HepG2 (cell line): ENCODE data around the gene PELI2. TPM values are rescaled to one million over a fixed set of nuclear protein-coding genes. Genes with fewer than 3 reads are reported as not detected.

Experiments
- ATAC-seq: fragments of 200-7000 bp; cut with Tn5 transposase; 3 replicates; pipeline ENCODE4 v1.9.1; 2020; ENCODE audit warnings: mild to moderate bottlenecking, moderate library complexity
- BruUV-seq: library from RNA; stranded (reverse); fragments of 400-500 nt; replicated peaks from 2 replicates; lab custom pipeline; 2021; lab: Mats Ljungman, UMichigan
- CTCF ChIA-PET: fragments of 300-600 bp; formaldehyde crosslinking; extraction: SDS; loops from one replicate; lab custom pipeline; 2021; ENCODE audit warnings: low total read pairs, inconsistent platforms, low intra/inter-chr PET ratio; lab: Yijun Ruan, JAX
- POLR2A ChIA-PET: fragments of 350-600 bp; sonication (Branson Sonifier 250); formaldehyde crosslinking; loops from one replicate; lab custom pipeline; 2020; ENCODE audit warnings: antibody characterized with exemption, inconsistent platforms; lab: Yijun Ruan, JAX
- DNase-seq: peaks from one replicate; pipeline ENCODE4 v3.0.0-alpha.2; 2015; ENCODE audit warnings: low spot score
- FAIRE-seq: peaks from 3 replicates; lab custom pipeline; 2011; peaks lifted over from hg19 to GRCh38; lab: Jason Lieb, UNC
- H2AFZ ChIP-seq: one replicate; pipeline ENCODE4 v1.6.1; 2011; ENCODE audit warnings: low read length, inconsistent platforms
- H3K27ac ChIP-seq: fragments of 300-600 bp; 3 replicates; pipeline ENCODE4 v1.8.0; 2011; ENCODE audit warnings: mixed run types, mild to moderate bottlenecking, mixed read lengths, low read length, inconsistent platforms; ENCODE audit not compliant: insufficient read depth; ENCODE audit errors: extremely low read length
- H3K27me3 ChIP-seq, 2 experiments: fragments of 200-600 bp in 1 of 2; 2 replicates in 1 of 2; 3 replicates in 1 of 2; pipeline versions ENCODE4 v1.6.0 to v1.8.0; 2011; ENCODE audit warnings: low read length in 2 of 2, mild to moderate bottlenecking in 2 of 2, moderate library complexity in 2 of 2, inconsistent platforms in 1 of 2; ENCODE audit not compliant: insufficient read depth in 2 of 2, control insufficient read depth in 1 of 2
- H3K36me3 ChIP-seq, 2 experiments: fragments of 200-600 bp in 1 of 2; replicated peaks in 1 of 2; 2 replicates in 1 of 2; 3 replicates in 1 of 2; pipeline versions ENCODE4 v1.5.1 to v1.8.0; 2011; ENCODE audit warnings: low read length in 2 of 2, inconsistent platforms in 1 of 2; ENCODE audit not compliant: insufficient read depth in 2 of 2, control insufficient read depth in 1 of 2
- H3K4me1 ChIP-seq: 2 replicates; pipeline ENCODE4 v1.5.1; 2012; ENCODE audit warnings: low read length, inconsistent platforms; ENCODE audit not compliant: insufficient read depth
- H3K4me2 ChIP-seq: 2 replicates; pipeline ENCODE4 v1.6.0; 2011; ENCODE audit warnings: low read depth, low read length, inconsistent platforms
- H3K4me3 ChIP-seq, 3 experiments: fragments of 200-600 bp in 1 of 3; sonication (generic), shearing (Covaris generic) in 1 of 3; replicated peaks in 1 of 3; 2 replicates each; pipeline ENCODE4 v1.5.1; 2011 to 2016; ENCODE audit warnings: low read length in 3 of 3, inconsistent platforms in 2 of 3, low read depth in 2 of 3, mild to moderate bottlenecking in 2 of 3, control low read depth in 1 of 3, mixed read lengths in 1 of 3; ENCODE audit not compliant: insufficient read depth in 1 of 3
- H3K79me2 ChIP-seq: one replicate; pipeline ENCODE4 v1.6.1; 2011; ENCODE audit warnings: low read length, inconsistent platforms; ENCODE audit not compliant: insufficient read depth
- H3K9ac ChIP-seq: 2 replicates; pipeline ENCODE4 v1.6.0; 2011; ENCODE audit warnings: mild to moderate bottlenecking, low read depth, low read length, inconsistent platforms; ENCODE audit not compliant: insufficient read depth
- H3K9me3 ChIP-seq: 2 replicates; pipeline ENCODE4 v1.5.1; 2012; ENCODE audit warnings: mild to moderate bottlenecking, low read length
- H4K20me1 ChIP-seq: 2 replicates; pipeline ENCODE4 v1.6.0; 2011; ENCODE audit warnings: inconsistent platforms, mild to moderate bottlenecking, low read length, moderate library complexity; ENCODE audit not compliant: insufficient read depth
- HMGA1 ChIP-seq: sonication (generic); formaldehyde crosslinking; conservative IDR thresholded peaks from 2 replicates; pipeline ENCODE4 v1.4.0; 2020; ENCODE audit warnings: missing genetic modification reagents
- ZNF484 ChIP-seq: sonication (generic); formaldehyde crosslinking; IDR thresholded peaks from 2 replicates; pipeline ENCODE4 v1.5.1; 2020; ENCODE audit warnings: mild to moderate bottlenecking, low read depth, missing genetic modification reagents, borderline replicate concordance
- ZNF746 ChIP-seq: sonication (generic); formaldehyde crosslinking; IDR thresholded peaks from 2 replicates; pipeline ENCODE4 v1.8.0; 2022; ENCODE audit warnings: mild to moderate bottlenecking, missing genetic modification reagents
- WGBS: methylation state at CpG from one replicate; pipeline ENCODE4 v1.1.6; 2017; ENCODE audit warnings: low lambda C conversion rate; 5-methylcytosine and 5-hydroxymethylcytosine counted together
- in situ Hi-C: cut with HindIII; loops from 2 replicates; pipeline ENCODE4 v1.10.0; 2017; ENCODE audit warnings: low pct_unique_long_range_greater_than_20kb; ENCODE audit not compliant: extremely low pct_ligation_motif_present
- intact Hi-C: fragments of 100-400 bp; cut with micrococcal nuclease; formaldehyde crosslinking; loops from one replicate; pipeline ENCODE4 v1.10.0; 2022; ENCODE audit not compliant: unreplicated experiment
- polyA plus RNA-seq, 8 experiments: library from polyadenylated mRNA; depleted of rRNA in 3 of 8; stranded (reverse) in 7 of 8; unstranded in 1 of 8; fragments of >200 nt; fragmentation: Illumina TruSeq in 4 of 8; extraction: Trizol in 4 of 8; gene quantifications; 2 replicates each; pipeline versions ENCODE4 v1.2.1 to v1.2.3, GENCODE V29; 2011 to 2016; ENCODE audit warnings: low read depth in 4 of 8, missing spikeins in 1 of 8, mixed read lengths in 1 of 8; ENCODE audit not compliant: insufficient read depth in 1 of 8
- total RNA-seq, 5 experiments: library from RNA; depleted of rRNA; stranded (reverse); fragments of >200 nt; fragmentation: Illumina TruSeq; extraction: Trizol; gene quantifications; 2 replicates each; pipeline ENCODE4 v1.2.3, GENCODE V29; 2016; ENCODE audit warnings: low read depth in 1 of 5
- TF ChIP-seq, protein P1 (sequence below): sonication (generic); formaldehyde crosslinking; IDR thresholded peaks from 2 replicates; pipeline ENCODE4 v1.5.0; 2020; ENCODE audit warnings: mild to moderate bottlenecking, missing genetic modification reagents
- TF ChIP-seq, protein P2 (sequence below): sonication (generic); formaldehyde crosslinking; IDR thresholded peaks from 2 replicates; pipeline ENCODE4 v1.5.0; 2020; ENCODE audit warnings: mild to moderate bottlenecking, missing genetic modification reagents
- TF ChIP-seq, protein P3 (sequence below): sonication (generic); formaldehyde crosslinking; IDR thresholded peaks from 2 replicates; pipeline ENCODE4 v1.8.1; 2022; ENCODE audit warnings: mild to moderate bottlenecking, missing genetic modification reagents

The PELI2 gene
- total and polyA plus RNA-seq, 2 of the 13 experiments (the other 11 are each of a cell fraction or from before 2014, with no cell fraction given) = 0.07 TPM; not detected in 1

DNA sequence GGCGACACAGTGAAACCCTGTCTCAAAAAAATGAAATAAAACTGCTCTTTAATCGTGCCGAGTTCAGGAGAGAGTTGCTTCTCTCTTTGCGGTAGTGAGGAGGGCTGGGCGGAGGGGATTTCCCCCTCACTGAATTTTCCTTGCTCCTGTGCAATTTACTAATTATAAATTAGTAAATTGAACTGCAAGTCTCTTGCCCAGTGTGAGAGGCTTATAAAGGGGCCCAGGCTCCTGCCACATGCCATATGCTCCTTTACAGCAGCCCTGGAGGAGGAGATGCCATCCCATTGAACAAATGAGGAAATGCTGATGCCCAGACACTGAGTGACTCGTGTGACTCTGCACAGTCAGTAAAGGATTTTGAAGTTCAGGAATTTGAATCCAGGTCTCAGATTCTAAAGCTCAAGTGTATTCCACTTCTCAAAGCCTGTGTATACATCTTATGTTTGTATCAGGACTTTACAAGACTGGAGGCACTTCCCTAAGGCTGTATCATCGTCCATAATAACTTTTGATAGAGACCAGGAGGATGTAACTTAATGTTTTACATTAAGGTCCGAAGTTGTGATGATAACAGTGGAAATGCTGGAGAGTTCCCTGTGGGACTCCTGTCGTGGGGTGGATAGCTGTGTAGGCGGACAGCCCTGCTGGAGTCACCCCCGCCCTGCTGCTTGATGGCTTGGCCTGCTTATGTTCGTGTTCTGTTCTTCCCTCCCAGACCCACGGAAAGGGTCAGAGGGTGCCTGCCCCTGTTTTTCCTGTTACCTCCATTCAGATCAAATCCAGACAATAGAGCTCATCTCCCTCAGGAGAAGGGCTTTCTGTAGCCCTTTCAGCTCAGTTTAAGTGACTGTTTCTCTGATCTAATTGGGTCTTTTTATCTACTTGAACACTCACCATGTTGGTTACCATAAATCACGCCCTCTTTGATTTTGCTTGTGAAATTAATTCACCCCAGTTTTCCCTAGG, 13.9 kb downstream of the PELI2 start:
- Histone ChIP-seq H4K20me1 (no peaks in the 10 kb centered on the region), H3K9ac (no peak overlapping the region), H3K36me3 (no peaks in the 10 kb centered on the region), H3K4me3 (no peak overlapping the region), H3K27me3 (no peaks in the 10 kb centered on the region; a peak in 2 of 5 replicates), H3K4me1 (no peaks in the 10 kb centered on the region), H3K9me3 (no peaks in the 10 kb centered on the region), H2AFZ (no peak overlapping the region), H3K4me2 (no peak overlapping the region), H3K79me2 (no peaks in the 10 kb centered on the region), H3K27ac (no peak overlapping the region)
- no peak for DNase-seq
- no TSS peak for BruUV-seq
- no peak for ATAC-seq
- intact Hi-C loops = no loop called here
- in situ Hi-C loops = no loop called here
- FAIRE-seq = no peak
- 23% methylated on average over 13 of the region's 14 CpGs for WGBS
- no peak for TF ChIP-seq HMGA1
- CTCF ChIA-PET = no interaction called here
- POLR2A ChIA-PET = no interaction called here

DNA sequence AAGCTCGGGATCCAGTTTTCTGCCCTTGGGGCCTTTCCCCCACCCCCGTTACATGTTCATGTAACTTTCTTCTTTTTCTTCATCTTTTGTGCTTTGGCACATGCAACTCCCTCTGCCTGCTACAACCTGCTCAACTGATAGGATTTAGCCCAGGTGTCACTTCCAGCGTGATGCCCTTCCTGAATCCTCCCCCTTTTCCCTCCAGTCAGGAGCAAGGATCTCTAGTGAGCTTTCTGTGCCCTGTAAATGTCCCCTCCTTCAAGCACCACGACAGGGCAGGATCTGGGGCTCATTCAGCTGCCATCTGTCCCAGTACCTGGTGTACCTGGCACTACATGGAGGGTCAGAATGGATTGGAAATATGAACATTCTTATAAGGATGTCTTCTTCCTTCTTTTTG, 15.3 kb downstream of the PELI2 start:
- 2% methylated on average over 3 of the region's 4 CpGs for WGBS
- no TSS peak for BruUV-seq
- no peaks in the 10 kb centered on the region for H3K36me3 ChIP-seq
- H3K27me3 ChIP-seq = peaks cover 0 to 6% of the 10 kb centered on the region in 2 experiments; a peak in 3 of 5 replicates
- no peaks in the 10 kb centered on the region for H3K79me2 ChIP-seq
- no peak for ATAC-seq
- no peaks in the 10 kb centered on the region for H3K4me1 ChIP-seq
- ChIA-PET POLR2A (no interaction called here), CTCF (no interaction called here)
- H3K4me3 ChIP-seq = no peak overlapping the region
- H2AFZ ChIP-seq = no peak overlapping the region
- no peak overlapping the region for H3K9ac ChIP-seq
- H3K27ac ChIP-seq = no peak overlapping the region
- no peak overlapping the region for H3K4me2 ChIP-seq
- no peak for FAIRE-seq
- no peaks in the 10 kb centered on the region for H4K20me1 ChIP-seq
- no peak for DNase-seq
- no peaks in the 10 kb centered on the region for H3K9me3 ChIP-seq
- intact Hi-C loops = no loop called here
- in situ Hi-C loops = no loop called here
- no peak for TF ChIP-seq ZNF746
- TF ChIP-seq, protein P1, sequence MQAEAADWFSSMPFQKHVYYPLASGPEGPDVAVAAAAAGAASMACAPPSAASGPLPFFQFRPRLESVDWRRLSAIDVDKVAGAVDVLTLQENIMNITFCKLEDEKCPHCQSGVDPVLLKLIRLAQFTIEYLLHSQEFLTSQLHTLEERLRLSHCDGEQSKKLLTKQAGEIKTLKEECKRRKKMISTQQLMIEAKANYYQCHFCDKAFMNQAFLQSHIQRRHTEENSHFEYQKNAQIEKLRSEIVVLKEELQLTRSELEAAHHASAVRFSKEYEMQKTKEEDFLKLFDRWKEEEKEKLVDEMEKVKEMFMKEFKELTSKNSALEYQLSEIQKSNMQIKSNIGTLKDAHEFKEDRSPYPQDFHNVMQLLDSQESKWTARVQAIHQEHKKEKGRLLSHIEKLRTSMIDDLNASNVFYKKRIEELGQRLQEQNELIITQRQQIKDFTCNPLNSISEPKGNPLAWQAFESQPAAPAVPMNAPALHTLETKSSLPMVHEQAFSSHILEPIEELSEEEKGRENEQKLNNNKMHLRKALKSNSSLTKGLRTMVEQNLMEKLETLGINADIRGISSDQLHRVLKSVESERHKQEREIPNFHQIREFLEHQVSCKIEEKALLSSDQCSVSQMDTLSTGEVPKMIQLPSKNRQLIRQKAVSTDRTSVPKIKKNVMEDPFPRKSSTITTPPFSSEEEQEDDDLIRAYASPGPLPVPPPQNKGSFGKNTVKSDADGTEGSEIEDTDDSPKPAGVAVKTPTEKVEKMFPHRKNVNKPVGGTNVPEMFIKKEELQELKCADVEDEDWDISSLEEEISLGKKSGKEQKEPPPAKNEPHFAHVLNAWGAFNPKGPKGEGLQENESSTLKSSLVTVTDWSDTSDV (CRISPR knock-in tag) = no peak
- TF ChIP-seq, protein P2, sequence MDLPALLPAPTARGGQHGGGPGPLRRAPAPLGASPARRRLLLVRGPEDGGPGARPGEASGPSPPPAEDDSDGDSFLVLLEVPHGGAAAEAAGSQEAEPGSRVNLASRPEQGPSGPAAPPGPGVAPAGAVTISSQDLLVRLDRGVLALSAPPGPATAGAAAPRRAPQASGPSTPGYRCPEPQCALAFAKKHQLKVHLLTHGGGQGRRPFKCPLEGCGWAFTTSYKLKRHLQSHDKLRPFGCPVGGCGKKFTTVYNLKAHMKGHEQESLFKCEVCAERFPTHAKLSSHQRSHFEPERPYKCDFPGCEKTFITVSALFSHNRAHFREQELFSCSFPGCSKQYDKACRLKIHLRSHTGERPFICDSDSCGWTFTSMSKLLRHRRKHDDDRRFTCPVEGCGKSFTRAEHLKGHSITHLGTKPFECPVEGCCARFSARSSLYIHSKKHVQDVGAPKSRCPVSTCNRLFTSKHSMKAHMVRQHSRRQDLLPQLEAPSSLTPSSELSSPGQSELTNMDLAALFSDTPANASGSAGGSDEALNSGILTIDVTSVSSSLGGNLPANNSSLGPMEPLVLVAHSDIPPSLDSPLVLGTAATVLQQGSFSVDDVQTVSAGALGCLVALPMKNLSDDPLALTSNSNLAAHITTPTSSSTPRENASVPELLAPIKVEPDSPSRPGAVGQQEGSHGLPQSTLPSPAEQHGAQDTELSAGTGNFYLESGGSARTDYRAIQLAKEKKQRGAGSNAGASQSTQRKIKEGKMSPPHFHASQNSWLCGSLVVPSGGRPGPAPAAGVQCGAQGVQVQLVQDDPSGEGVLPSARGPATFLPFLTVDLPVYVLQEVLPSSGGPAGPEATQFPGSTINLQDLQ (CRISPR knock-in tag) = no peak
- TF ChIP-seq, protein P3, sequence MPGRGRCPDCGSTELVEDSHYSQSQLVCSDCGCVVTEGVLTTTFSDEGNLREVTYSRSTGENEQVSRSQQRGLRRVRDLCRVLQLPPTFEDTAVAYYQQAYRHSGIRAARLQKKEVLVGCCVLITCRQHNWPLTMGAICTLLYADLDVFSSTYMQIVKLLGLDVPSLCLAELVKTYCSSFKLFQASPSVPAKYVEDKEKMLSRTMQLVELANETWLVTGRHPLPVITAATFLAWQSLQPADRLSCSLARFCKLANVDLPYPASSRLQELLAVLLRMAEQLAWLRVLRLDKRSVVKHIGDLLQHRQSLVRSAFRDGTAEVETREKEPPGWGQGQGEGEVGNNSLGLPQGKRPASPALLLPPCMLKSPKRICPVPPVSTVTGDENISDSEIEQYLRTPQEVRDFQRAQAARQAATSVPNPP = no peak
- no peak for TF ChIP-seq ZNF484 (CRISPR knock-in tag)
